ENCODE results near the gene ALMS1.
"Not testable (repeated sequence)": the region's sequence is repeated elsewhere in the genome, so short reads cannot be mapped to it uniquely, and the experiment has no call there.

ALMS1 gene

GRCh38 chr2:73516033-73516432 is 130.4 kb downstream of the ALMS1 start:
- DNase-seq (ENCODE audit: low read depth) = peak; percentile 40

GRCh38 chr2:73528688-73529087 is 143.1 kb downstream of the ALMS1 start:
- no peak for DNase-seq (ENCODE audit: low read depth)

GRCh38 chr2:73530773-73531172 is 145.1 kb downstream of the ALMS1 start:
- DNase-seq (ENCODE audit: low read depth) = not testable (repeated sequence)

- DNase-seq (ENCODE audit: low read depth) = no peak
Measured at GRCh38 chr2:73532381-73532780, 146.7 kb downstream of the ALMS1 start.

GRCh38 chr2:73536133-73536840 is 150.7 kb downstream of the ALMS1 start:
- DNase-seq (ENCODE audit: low read depth) = no peak

- DNase-seq (ENCODE audit: low read depth) = peak; percentile 30
Measured at GRCh38 chr2:73560875-73561274, 175.2 kb downstream of the ALMS1 start.

- DNase-seq (ENCODE audit: low read depth) = peak; percentile 77
Measured at GRCh38 chr2:73561422-73561821, 175.8 kb downstream of the ALMS1 start.

GRCh38 chr2:73564986-73565385 is 179.3 kb downstream of the ALMS1 start:
- no peak for DNase-seq (ENCODE audit: low read depth)

- DNase-seq (ENCODE audit: low read depth) = no peak
Measured at GRCh38 chr2:73566288-73566878, 180.7 kb downstream of the ALMS1 start.

- DNase-seq (ENCODE audit: low read depth) = no peak
Measured at GRCh38 chr2:73575261-73575660, 189.6 kb downstream of the ALMS1 start.

- no peak for DNase-seq (ENCODE audit: low read depth)
Measured at GRCh38 chr2:73582364-73582763, 196.7 kb downstream of the ALMS1 start.

GRCh38 chr2:73588177-73588576 is 202.5 kb downstream of the ALMS1 start:
- DNase-seq (ENCODE audit: low read depth) = no peak

GRCh38 chr2:73593680-73594079 is 208.0 kb downstream of the ALMS1 start:
- peak; percentile 34 for DNase-seq (ENCODE audit: low read depth)

GRCh38 chr2:73594251-73594650 is 208.6 kb downstream of the ALMS1 start:
- peak; percentile 8 for DNase-seq (ENCODE audit: low read depth)

GRCh38 chr2:73601780-73602179 is 216.1 kb downstream of the ALMS1 start:
- DNase-seq (ENCODE audit: low read depth) = no peak

- DNase-seq (ENCODE audit: low read depth) = peak; percentile 82
Measured at GRCh38 chr2:73603099-73603588, 217.5 kb downstream of the ALMS1 start.

GRCh38 chr2:73604589-73604988 is 219.0 kb downstream of the ALMS1 start:
- DNase-seq (ENCODE audit: low read depth) = not testable (repeated sequence)

- peak; percentile 39 for DNase-seq (ENCODE audit: low read depth)
Measured at GRCh38 chr2:73610111-73610510, 224.5 kb downstream of the ALMS1 start.

- no peak for DNase-seq (ENCODE audit: low read depth)
Measured at GRCh38 chr2:73611193-73611592, 225.6 kb downstream of the ALMS1 start.

GRCh38 chr2:73611867-73612266 is 226.2 kb downstream of the ALMS1 start:
- peak; percentile 8 for DNase-seq (ENCODE audit: low read depth)

- no peak for DNase-seq (ENCODE audit: low read depth)
Measured at GRCh38 chr2:73614105-73614504, 228.5 kb downstream of the ALMS1 start.

GRCh38 chr2:73614997-73615396 is 229.4 kb downstream of the ALMS1 start:
- no peak for DNase-seq (ENCODE audit: low read depth)

GRCh38 chr2:73619925-73620324 is 234.3 kb downstream of the ALMS1 start:
- DNase-seq (ENCODE audit: low read depth) = not testable (repeated sequence)

- DNase-seq (ENCODE audit: low read depth) = peak; percentile 10
Measured at GRCh38 chr2:73624036-73624435, 238.4 kb downstream of the ALMS1 start.
